ENCODE data around the gene DHRS7B.

DNA sequence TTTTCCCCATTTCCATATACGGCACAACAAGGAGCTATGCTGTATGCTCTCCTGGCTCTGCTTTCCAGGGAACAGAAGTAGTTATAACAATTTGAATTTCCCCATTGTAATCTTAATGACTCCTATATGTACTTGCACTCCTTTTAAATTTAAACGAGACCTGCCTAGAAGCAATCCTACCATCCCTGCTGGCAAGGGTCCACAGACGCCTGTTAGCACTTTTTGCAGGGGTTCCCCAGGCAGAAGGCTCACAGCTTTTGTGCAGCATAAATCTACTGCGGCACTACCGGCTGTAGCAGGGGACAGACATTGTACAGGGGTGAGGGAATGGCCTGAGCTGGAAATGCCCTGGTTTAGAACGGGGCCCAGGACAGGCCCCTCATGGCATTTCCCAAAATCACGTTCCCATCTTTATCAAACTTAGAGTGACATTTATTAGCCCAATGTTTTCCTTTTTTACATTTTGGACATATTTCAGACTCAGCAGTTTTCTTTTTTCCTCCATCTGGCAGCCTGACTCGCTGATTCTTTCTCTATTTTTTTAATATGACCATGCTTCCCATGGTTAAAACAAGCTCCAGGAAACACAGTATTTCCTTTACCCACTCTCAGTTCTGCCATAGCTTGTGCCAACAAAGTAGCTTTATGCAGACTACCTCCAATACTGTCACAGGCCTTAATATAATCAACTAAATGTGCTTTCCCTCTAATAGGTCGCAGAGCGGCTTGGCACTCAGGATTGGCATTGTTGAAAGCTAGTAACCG, 48.6 kb upstream of the DHRS7B start:
- TF ChIP-seq, protein P1, sequence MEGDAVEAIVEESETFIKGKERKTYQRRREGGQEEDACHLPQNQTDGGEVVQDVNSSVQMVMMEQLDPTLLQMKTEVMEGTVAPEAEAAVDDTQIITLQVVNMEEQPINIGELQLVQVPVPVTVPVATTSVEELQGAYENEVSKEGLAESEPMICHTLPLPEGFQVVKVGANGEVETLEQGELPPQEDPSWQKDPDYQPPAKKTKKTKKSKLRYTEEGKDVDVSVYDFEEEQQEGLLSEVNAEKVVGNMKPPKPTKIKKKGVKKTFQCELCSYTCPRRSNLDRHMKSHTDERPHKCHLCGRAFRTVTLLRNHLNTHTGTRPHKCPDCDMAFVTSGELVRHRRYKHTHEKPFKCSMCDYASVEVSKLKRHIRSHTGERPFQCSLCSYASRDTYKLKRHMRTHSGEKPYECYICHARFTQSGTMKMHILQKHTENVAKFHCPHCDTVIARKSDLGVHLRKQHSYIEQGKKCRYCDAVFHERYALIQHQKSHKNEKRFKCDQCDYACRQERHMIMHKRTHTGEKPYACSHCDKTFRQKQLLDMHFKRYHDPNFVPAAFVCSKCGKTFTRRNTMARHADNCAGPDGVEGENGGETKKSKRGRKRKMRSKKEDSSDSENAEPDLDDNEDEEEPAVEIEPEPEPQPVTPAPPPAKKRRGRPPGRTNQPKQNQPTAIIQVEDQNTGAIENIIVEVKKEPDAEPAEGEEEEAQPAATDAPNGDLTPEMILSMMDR (IDR thresholded peaks at IDR 0.05), result no peak
- TF ChIP-seq POLR2A (IDR thresholded peaks at IDR 0.05), result no peak

Data from right lobe of liver (tissue), 4 donors.